Skeletal muscle cell (primary cell): Measurements from ENCODE around the gene PLA2G15.
"Not testable (repeated sequence)": the region's sequence is repeated elsewhere in the genome, so short reads cannot be mapped to it uniquely, and the experiment has no call there.

Experiments used
- DNase-seq: peaks from one replicate; pipeline ENCODE4 v3.0.0-alpha.2; 2010; ENCODE audit warnings: low read depth
- H3K4me3 ChIP-seq: 2 replicates; pipeline ENCODE4 v1.5.1; 2011; ENCODE audit warnings: low read depth, mild to moderate bottlenecking, control low read depth, low read length, moderate library complexity

The PLA2G15 gene

DNA sequence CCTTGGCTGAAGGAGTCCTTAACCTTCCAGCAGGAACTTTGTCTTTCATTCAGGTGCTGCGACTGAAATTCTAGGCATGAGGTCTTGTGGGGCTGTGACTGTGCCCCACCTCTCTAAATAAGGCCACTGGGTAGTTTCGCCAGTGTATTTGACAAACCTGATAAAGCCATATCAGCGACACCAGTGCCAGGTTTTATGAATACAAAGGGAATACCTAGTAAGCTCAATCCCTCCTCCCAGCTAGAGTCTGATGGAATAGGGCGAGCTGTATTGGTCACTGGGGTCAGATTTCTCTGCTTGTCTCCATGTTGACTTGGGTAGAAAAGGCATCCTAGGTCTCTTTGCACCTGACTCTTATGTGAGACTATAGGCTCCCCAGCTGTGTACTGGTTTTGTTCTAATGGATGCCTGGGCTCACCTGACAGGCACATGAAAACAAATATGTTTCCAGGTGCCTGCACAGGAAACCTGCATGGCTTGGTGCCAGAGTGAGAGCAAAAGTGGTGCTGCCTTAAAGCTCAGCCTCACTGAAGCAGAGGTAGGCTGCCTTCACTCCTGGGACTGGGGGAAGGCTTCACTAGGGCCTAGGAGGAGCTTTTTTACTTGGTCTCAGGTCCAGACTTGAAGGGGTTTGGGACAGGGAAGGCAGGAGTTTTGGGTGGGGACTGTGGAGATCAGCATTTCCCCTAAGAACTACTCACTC, 27.5 kb downstream of the PLA2G15 start:
- no peak for DNase-seq
- no peak overlapping the region for H3K4me3 ChIP-seq

DNA sequence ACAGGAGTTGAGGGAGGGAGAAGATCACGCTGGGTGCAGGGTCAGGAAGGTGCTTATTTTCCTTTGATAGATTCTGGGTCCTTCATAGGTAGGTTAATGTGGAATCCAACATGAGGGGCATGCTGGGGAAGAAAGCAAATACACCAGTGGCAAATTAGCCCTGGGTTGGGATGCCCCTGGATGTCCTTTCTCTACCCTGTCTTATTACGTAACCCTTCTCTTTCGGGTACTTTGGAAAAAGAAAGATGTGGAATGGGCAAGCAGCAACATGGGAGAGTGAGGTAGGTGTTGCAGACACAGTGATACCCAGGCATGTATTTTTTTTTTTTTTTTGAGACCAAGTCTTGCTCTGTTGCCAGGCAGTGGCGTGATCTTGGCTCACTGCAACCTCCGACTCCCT, 28.3 kb downstream of the PLA2G15 start:
- no peak overlapping the region for H3K4me3 ChIP-seq
- no peak for DNase-seq

DNA sequence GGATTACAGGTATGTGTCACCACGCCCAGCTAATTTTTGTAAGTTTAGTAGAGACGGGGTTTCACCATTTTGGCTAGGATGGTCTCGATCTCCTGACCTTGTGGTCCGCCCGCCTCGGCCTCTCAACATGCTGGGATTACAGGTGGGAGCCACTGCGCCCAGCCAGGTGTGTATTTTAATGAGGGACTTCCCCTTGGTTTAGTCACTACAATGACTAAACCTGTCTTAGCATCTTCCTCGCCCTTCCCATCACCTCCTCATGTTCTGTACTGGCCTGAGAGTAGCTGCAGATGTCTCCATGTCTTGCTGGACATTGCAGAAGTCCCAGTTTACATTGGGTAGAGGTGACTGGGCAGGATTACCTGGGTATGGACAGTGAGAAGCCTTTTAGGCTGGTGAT, 28.7 kb downstream of the PLA2G15 start:
- no peak for DNase-seq

DNA sequence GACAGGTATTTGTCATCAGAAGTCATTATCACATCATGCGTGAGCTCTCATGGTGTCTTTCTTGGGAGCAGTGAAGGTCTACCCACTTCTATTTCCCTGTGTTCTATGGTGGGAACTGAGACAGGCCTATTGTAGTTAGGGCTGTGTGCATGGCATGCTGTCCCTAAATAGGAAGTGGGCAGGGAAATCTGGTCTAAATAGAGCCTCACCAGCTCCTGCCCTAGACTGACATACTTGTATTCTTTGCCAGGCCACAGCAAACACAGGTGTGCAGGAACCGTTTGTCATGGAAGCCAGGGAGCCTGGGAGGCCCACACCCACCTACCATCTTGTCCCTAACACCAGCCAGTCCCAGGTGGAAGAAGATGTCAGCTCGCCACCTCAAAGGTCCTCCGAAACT, 29.3 kb downstream of the PLA2G15 start:
- H3K4me3 ChIP-seq, result no peak overlapping the region
- no peak for DNase-seq

More for the DNA sequence above, 28.7 kb downstream of the PLA2G15 start:
- no peak overlapping the region for H3K4me3 ChIP-seq

DNA sequence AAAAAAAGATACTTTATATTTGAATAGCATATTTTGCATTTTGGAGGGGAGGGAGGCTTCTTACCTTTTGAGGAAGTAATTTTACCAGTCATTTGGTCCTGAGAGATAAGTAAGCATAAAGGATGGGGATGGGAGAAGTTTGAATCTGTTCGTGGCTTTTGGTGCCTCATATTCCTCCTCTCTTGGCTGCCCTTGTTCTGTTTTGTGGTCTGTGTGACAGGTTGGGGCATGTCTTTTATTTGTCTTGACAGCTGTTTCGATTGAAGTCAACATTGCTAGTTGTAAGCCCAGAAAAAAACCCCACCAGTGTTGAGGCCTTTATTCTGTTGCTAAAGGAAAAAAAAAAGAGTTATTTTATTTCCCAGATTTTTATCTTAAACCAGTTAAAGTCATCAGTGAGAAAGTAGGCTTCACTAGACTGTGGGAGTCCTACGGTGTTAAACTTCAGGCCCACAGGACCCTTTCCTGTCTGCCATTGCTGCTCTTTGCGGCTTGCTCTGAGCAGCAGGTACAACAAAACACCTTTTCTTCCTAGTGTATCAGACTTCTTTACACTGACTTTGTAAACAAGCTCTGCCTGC, 30.5 kb downstream of the PLA2G15 start:
- no peak overlapping the region for H3K4me3 ChIP-seq
- no peak for DNase-seq

DNA sequence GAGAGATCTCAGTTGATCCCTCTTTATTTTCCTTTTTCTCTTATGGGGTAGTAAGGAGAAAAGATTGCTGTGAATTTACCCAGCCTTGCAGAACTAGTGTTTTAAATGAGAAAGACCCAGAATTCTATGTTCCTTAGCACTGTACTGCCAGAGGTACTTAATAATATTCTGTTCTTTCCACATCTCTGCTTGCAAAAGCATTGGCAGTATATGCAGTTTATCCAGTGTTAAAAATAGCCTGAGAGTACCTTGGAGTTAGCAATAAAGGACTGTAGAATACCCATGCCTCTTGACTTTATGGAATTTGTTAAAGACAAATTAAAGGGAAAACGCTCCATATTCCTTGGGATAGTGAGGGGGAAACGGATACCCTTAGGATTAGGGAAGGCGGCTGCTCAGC, 31.1 kb downstream of the PLA2G15 start:
- H3K4me3 ChIP-seq, result no peak overlapping the region
- DNase-seq, result no peak

DNA sequence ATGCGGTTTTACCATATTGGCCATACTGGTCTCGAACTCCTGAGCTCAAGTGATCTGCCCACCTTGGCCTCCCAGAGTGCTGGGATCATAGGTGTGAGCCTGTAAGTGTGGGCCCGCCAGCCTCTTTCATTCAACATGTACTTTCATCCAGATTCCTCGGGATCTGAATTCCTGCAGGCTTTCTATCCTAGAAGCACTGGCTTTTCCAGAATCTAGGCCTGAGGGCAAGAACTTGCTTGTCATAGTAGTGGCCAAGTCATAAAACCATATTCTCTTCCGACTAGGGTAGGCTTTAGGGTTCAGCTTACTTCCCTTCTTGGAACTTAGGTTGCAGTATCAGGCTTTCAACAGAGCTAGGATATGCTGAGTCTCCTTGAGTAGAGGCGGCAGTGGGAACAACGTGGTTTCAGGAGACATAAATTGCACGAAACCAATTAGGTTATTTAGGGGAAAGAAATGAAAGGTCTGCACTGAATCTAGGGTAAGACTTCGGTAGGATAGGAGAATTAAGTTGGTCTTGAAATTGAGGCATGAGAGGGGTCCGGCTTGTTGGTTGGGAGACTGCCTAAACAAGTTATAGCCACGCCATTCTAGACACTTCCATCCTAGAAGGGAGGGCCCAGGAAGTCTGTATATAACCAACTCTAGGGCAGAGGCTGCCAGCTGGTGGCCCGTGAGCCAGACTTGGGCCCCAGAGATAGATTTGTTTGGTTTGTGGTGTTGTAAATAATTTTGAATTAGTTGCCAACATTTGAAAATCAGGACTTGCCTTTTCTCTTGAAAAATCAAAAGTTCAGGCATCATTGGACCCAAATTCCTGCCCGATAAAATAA, 34.8 kb downstream of the PLA2G15 start:
- H3K4me3 ChIP-seq, result no peak overlapping the region
- no peak for DNase-seq

DNA sequence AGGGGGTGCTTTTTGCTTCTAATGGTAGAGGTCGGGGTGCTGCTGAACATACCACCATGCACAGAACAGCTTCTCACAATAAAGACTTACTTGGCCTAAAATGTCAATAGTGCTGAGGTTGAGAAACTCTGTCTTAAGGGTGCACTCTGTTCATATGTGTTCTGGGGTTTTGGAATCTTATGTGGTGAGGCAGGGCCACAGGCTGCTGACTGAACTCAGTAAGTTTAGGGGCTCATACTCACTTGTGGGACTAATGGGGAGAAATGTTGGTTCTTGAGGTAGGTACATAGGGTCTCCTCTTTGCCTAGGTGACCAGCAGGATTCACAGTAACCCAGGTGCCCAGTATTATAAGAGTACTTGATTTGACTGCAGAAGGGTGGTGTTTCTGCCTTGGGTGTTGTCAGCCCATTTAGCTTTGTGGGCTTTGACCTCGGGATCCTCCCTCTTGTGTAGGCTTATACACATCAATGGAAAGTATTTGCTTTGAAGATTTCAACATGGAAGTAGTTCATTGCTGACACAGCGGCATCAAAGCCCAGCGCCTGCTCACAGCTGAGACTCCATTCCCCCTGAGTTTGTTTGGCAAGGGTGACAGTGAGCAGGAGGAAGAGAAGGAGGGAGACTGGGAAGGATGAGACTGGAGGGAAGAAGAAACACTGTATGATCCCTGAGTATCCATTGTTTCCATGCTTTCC, 36.3 kb downstream of the PLA2G15 start:
- no peak overlapping the region for H3K4me3 ChIP-seq
- no peak for DNase-seq

DNA sequence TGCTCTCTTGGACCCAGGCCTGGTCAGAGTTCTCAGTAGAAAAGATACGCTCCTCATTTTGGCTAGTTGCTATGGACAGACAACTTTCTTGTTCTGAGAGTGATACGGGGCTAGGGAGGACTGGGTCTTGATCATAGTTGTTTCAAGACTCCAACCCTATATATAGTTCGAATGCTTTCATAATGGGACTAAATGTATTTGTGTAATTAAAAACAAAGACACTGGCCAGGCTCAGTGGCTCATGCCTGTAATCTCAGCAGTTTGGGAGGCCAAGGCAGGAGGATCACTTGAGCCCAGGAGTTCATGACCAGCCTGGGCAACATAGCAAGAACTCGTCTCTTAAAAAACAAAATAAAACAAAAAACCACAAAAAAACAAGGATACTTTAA, 36.9 kb downstream of the PLA2G15 start:
- no peak for DNase-seq
- H3K4me3 ChIP-seq, result no peak overlapping the region

DNA sequence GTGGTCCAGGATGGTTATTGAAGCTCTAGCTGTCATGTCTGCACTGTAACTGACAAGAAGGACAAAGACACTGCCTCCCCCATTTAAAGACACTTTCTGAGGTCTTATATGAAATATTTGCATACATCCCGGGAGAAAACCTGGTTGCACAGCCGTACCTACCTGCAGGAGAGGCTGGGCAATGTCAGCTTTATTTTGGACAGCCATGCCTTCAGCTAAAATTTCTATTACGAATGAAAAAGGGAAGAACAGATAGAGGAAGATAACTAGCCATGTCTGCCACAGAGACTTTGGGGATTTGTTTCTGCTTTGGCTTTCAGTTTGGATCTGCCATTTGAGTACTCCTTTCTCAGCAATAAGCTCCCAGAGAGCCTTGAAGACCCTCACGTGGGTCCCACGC, 38.2 kb downstream of the PLA2G15 start:
- H3K4me3 ChIP-seq, result no peak overlapping the region
- no peak for DNase-seq

DNA sequence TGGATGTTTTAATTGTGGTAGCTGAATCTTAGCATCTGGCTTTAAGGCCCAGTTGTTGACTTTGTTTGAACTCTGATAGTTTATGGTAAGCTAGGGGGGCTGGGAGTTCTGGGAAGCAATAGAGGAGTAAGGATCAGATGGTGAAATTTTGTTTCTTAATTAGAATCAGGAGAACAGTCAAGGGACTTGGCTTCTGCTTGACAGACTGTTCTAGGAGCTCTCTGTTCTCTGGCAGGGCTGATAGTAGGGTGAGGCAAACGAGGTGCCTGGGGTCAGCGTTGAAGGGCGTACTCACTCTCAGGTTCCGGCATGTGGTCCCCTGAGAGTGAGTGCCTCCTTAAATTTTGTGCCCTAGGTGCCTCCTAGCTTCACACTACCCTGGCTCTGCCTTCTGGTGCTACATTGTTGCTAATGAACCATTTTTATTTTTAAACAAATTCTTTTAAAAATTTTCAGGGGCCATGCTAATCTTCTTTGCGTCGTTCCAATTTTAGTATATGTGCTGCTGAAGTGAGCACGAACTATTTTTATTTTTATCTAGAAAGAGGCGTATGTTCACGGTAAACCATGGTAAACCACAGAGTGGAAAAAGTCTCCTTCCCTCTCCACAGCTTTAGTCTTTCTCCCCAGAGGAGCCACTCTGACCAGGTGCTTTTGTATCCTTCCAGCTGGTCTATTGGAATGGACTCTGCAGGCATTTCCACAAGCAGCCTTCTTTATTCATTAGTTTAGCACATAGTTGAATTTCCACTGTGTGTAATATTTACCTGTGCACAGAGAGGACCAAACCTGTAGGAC, 38.8 kb downstream of the PLA2G15 start:
- no peak for DNase-seq
- H3K4me3 ChIP-seq, result no peak overlapping the region

DNA sequence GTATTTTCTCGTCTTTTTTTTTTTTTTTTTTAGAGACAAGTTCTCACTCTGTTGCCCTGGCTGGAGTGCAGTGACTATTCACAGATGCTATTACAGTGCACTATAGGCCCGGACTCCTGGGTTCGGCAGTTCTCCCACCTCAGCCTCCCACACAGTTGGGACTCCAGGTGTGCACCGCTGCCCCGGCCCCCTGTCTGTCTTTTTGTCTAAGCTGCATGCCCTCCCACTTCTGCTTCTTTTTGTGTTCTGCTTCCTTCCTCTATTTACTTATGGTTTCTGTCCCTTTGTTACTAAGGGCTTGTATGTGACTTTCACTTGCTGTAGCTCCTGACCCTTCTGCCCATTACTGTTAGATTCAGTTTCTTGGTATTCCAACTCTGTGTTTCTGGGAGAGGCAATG, 39.7 kb downstream of the PLA2G15 start:
- H3K4me3 ChIP-seq, result no peak overlapping the region
- no peak for DNase-seq

DNA sequence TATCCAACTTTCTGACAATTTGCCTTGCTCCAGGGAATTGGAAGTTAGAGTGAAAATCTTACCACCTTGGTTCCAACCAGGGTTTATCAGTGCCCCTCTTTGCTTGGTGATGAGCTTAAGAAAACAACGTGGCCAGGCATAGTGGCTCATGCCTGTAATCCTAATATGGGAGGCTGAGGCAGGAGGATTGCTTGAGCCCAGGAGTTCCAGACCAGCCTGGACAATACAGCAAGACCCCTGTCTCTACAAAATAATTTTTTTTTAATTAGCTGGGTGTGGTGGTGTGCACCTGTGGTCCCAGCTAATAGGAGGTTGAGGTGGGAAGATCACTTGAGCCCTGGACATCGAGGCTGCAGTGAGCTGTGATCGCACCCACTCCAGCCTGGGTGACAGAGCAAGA, 40.5 kb downstream of the PLA2G15 start:
- H3K4me3 ChIP-seq, result no peak overlapping the region
- no peak for DNase-seq

DNA sequence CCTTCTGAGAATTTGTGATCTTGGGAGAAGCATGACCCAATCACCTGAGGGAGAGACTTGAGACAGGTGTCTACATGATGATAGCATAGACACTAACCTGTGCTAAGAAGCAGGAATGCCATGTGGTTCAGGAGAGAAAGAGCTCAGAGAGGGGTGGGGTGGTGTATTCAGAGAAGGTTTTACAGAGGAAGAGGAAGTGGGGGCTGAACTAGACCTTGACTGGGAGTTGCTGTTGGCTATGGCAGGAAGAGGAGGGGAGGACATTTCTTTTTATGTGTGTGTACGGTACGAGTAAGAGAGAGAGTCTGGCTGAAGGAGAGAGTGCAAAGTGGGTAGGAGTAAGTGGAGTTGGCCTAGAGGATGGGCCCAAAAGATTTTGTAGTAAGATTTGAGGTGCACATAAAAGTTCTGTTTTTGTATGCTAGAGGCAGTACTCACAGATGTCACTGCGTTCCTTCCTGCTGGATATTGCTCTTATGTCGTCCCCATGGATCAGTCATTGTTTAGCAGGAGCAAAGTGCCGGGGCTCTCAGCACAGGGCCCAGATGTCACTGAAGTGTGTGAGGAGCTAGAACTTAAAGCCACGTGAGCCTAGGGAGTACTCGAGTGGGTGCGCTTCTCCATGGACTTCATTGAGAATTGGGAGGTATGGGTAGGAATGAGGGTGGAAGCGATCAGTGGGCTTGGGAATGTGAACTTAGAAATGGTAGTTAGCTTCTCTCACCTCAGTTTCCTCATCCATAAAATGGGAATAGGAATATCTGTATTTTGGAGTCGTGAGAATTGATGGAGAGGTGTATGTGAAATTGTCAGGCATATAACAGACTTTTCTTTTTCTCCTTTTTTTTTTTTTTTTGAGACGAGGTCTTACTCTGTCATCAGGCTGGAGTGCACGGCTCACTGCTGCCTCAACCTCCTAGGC, 41.2 kb downstream of the PLA2G15 start:
- no peak for DNase-seq
- no peak overlapping the region for H3K4me3 ChIP-seq

DNA sequence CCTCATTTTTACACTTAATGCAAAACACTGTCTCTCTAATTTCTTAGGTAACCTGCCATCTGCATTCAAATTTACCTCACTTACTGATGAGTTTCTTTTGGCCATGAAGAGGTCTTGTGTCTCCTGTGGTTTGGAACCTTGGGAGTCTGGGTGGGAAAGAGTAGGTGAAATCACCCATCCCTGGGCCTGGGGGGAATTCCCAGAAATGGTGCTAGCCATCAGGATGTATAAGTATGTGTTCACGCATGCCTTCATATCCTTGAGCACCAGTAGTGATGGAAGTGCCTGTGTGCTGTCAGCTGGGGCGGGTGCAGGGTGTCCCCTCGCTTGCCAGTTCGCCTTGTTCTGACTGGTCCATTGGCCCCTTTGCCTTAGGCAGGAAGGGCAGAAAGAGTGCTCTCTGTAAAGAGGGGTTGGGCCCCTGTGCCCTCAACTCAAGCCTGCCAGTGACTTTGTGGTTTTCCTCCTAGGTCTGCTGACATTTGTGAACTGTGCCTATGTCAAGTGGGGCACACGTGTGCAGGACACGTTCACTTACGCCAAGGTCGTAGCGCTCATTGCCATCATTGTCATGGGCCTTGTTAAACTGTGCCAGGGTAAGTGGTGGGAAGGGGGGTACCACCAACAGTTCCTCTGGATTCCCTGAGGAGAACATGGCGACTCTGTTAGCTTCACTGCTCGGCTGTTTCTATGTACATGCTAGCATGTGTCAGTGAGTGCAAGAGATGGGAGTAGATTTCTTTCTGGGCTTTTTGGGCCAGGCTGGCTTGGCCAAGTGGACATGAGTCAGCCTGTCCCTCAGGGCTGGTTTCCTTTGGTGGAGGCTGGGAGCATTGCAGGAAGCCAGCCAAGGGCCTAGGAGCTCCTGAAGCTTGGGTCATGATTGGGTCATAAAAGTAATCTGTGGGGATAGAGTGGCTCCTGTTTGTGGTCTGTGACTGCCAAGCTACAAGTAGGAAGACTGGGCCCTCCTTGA, 42.4 kb downstream of the PLA2G15 start:
- H3K4me3 ChIP-seq, result no peak overlapping the region
- DNase-seq, result peak; percentile 62

DNA sequence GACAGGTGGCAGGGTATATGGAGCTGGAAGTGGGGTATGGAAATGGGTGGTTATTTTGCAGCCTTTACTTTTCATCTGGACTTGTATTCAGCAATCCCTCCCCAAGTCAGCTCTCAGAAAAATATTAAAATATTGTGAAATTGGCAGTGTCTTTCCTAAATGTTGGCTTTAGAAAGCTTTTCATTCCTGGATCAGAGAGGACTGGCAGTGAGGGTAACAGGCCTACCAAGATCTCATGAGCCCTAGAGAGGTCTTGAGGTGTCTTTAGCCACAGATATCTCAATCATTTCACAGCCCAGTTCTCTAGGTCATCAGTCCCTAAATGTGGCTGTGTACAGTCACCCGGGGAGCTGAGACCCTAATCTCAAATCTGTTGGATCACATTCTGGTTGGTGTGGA, 43.1 kb downstream of the PLA2G15 start:
- H3K4me3 ChIP-seq, result no peak overlapping the region
- no peak for DNase-seq

DNA sequence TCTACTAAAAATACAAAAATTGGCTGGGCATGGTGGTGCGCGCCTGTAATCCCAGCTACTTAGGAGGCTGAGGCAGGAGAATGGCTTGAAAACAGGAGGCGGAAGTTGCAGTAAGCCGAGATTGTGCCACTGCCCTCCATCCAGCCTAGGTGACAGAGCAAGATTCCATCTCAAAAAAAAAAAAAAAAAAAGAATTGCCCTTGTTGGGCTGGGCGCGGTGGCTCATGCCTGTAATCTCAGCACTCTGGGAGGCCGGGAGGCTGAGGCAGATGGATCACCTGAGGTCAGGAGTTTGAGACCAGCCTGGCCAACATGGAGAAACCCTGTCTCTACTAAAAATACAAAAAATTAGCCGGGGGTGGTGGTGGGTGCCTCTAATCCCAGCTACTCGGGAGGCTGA, 43.6 kb downstream of the PLA2G15 start:
- H3K4me3 ChIP-seq, DNase-seq: not testable (repeated sequence)
